ENCODE data around the gene CETN2. TPM values are rescaled to one million over a fixed set of nuclear protein-coding genes. Genes with fewer than 3 reads are reported as not detected.

Gene CETN2
- total RNA-seq: 40.4 and 55.6 TPM in 2 replicates

DNA sequence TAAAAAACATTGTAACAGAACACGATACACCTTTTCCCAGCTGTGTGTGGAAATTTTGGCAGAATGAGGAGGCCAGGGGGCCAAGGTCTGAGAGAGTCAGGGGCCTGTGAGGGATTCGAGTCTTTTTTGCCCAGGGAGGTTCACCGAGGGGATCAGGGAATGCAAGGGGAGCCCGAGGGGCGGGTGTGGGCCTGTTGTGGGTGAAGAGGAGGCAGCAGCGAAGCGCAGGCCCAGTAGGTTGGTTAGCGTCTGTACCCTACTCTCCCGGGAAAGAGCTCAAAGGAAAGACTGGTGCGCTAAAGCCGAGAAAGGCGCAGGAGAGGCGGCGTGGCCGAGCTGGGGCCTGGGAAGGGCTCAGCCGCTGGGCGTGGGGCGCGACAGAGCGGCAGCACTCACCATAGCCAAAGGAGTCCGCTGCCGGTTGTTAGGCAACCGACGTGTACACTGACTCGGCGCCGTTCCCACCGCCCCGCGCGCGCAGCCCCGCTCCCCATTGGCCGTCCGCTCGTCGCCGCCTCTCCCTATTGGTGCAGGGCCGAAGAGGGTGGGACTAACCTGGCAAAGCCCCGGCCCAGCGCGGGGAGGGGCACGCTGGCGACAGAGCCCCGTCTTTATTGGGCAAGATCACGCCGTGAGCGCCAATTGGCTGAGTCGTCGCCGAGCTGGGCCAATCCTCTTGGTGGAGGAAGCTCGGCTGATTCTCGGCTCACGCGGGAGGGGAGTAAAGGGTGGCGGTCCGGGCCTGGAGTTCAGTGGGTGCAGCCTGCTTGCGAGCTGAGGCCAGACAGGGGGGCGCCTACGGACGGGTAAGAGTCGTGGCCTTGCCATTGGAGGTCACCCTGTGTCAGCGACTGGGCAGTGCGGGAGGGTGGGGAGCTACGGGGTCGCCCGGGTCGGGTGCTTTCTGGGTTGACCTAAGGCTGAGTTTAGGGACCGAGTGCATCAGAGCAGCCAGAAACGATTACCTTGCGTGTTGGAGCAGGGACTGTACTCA, at the start of gene CETN2, which contains the start of gene NSDHL:
Gene CETN2 (minus strand): TSS at position 446 of the 994 bp plus-strand sequence. CDS start 47 bp downstream, at position 399.
Gene NSDHL (plus strand): TSS at position 752 of the 994 bp plus-strand sequence. CDS start 15,262 bp downstream, outside the sequence.

Other genes starting within 250 kb of the CETN2 start
- gene GABRQ, start 192.9 kb downstream of the CETN2 start, total RNA-seq: under 0.01 TPM in 2 replicates
- gene MAGEA3, start 132.0 kb downstream of the CETN2 start, total RNA-seq: not detected in 2 replicates
- gene CSAG2, start 121.5 kb downstream of the CETN2 start, total RNA-seq: not detected in 2 replicates
- not detected in 2 replicates for gene MAGEA2B, start 116.1 kb downstream of the CETN2 start, total RNA-seq
- not detected in 2 replicates for gene CSAG1, start 97.0 kb downstream of the CETN2 start, total RNA-seq
- not detected in 2 replicates for gene MAGEA12, start 97.0 kb downstream of the CETN2 start, total RNA-seq
- gene MAGEA2, start 76.9 kb downstream of the CETN2 start, total RNA-seq: not detected in 2 replicates
- gene CSAG3, start 71.5 kb downstream of the CETN2 start, total RNA-seq: not detected in 2 replicates
- gene MAGEA6, start 61.1 kb downstream of the CETN2 start, total RNA-seq: not detected in 2 replicates
- 45.0 and 52.3 TPM in 2 replicates for gene NSDHL, start 306 bp upstream of the CETN2 start, total RNA-seq
- 121 and 163 TPM in 2 replicates for gene ZNF185, start 67.3 kb upstream of the CETN2 start, total RNA-seq
- gene PNMA5, start 163.4 kb upstream of the CETN2 start, total RNA-seq: not detected in 2 replicates
- gene PNMA3, start 225.7 kb upstream of the CETN2 start, total RNA-seq: not detected in 2 replicates
- 0.35 TPM in 1 of 2 replicates, not detected in the other for gene PNMA6A, start 241.7 kb upstream of the CETN2 start, total RNA-seq

Data from airway epithelial cell (primary cell).